IPS-18c (cell line): ENCODE data around the gene LRRC70.

ENCODE experiments used
- H3K4me3 ChIP-seq: 2 replicates; pipeline ENCODE4 v1.7.0; 2013; ENCODE audit warnings: low read depth, mild to moderate bottlenecking, low read length, moderate library complexity; ENCODE audit not compliant: insufficient read depth
- H3K9me3 ChIP-seq: one replicate; pipeline ENCODE4 v1.6.1; 2013; ENCODE audit warnings: mild to moderate bottlenecking, low read length, moderate library complexity; ENCODE audit not compliant: control insufficient read depth, insufficient read depth

Gene LRRC70

DNA sequence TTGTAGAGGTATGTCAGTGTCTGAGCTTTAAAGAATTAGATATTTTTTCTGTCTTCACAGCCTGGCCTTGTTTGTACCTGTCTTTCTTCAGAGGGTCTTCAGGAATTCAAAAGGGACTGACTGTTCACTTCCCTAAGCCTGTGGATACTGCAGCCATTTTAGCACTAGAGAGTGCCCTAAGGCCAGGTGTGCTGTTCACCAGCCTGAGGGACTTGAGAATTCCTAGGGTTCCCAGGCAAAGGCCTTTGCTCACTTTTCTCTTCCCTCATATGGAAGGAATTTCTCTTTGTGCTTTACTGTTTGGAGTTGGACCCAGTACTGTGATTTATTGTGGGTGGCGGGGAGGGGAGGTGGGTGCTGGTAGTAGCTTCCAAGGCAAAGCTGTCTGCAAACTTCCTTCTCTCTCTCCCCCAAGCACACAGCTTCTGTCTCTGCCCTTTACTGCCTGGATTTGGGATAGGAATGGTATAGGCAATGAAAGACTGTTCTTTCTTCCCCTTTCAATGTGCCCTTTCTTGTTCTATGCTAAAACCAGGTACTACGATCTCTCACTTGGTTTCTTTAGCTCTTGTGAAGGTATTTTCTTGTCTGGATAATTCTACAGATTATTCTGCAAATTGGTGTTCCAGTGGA lies 9.7 kb upstream of the LRRC70 start:
- H3K9me3 ChIP-seq = peaks cover 4% of the 10 kb centered on the region
- H3K4me3 ChIP-seq = no peak overlapping the region

DNA sequence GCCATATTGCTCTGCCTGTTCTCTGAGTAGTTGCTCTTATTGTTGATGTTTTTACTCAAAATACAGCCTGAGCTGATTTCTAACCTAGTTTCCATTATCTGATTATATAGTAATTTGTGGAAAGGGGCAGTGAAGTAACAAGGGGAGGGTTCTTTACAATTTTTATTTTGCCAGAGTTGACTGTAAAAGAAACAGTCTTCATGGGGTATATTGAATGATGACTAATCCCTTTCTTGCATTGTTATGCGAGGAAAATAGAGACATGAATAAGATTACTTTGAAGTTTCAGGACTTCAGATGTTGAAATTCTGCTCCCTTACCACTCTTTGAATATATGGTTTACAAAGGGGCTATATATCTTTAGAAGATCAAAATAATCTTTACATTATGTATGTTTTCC lies 9.1 kb upstream of the LRRC70 start:
- peaks cover 4% of the 10 kb centered on the region for H3K9me3 ChIP-seq
- no peak overlapping the region for H3K4me3 ChIP-seq

DNA sequence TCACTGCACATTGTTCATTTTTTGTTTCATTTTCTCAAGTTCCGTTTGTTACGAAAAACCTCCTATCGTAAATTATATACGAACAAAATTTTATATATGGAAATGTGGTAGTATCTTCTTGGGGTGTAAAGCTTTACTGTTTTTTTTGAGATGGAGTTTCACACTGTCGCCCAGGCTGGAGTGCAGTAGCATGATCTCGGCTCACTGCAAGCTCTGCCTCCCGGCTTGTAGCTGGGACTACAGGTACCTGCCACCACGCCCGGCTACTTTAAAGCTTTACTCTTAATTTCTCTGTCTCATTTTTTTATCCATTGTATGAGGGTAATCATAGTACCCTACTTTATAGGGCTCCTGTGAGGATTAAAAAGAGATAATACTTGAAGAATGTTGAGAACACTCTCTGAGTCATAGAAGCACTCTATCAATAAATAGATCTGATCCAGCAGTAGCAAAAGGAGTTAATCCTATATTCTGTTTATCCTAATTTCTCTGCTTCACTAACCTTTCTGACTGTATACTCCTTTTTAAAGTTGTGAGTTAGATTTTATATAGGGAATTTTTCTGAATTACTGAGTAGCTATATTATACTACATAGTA lies 5.6 kb upstream of the LRRC70 start:
- H3K4me3 ChIP-seq = no peak overlapping the region
- H3K9me3 ChIP-seq = no peaks in the 10 kb centered on the region

DNA sequence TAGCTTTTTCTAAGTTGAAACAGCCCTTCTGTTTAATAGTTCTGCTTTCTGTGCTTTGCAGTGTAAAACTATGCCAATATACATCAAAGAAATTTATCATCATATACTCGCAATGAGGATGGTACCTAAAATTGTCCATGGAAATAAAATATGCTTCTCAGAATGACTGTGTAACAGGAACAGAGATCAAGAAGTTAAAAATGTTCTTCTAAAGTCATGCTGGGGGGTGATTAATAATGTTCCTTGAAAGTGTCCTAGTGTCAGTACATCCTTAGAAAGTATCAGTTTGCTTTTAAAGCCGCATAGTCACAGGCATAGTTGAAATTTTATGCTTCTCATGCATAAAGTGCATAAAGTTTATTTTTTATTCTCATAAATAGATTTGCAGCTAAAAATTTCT lies 4.0 kb upstream of the LRRC70 start:
- Histone ChIP-seq H3K4me3 (no peak overlapping the region), H3K9me3 (no peaks in the 10 kb centered on the region)

DNA sequence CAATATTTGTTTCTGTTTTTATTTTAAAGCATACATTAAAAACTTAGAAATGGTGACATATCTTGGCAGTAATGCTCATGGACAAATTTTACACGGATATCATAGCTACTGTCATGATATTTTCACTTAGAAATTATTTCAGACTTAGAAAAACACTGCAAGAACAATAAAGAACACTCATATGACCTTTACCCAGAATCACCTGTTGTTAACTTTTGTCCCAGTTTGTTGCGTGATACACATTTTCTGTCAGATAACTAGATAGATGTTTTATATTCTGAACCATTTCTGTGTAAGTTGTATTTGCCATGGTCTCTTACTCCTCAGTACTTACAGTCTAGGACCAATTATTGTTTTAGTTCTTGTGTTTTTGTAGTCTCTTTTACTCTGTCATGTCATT lies 3.6 kb upstream of the LRRC70 start:
- Histone ChIP-seq H3K4me3 (no peak overlapping the region), H3K9me3 (no peaks in the 10 kb centered on the region)

DNA sequence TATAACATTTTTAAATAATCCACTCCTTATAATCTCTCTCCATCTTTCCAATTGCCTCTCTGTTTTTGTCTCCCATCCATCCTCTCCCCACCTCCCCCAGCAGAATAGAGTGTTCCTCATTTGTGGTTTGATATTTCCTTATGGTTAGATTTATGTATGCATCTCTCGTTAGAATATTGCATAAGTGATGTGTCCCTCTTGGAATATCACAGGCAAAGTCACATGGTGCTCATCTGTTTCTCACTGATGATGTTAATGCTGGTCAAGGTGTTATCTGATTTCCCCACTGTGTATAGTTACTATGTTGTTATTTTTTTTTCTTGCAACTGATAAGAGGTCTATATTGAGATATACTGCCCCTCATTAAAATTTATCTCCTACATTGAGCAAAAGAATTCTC lies 3.1 kb upstream of the LRRC70 start:
- H3K9me3 ChIP-seq = no peaks in the 10 kb centered on the region
- H3K4me3 ChIP-seq = no peak overlapping the region

DNA sequence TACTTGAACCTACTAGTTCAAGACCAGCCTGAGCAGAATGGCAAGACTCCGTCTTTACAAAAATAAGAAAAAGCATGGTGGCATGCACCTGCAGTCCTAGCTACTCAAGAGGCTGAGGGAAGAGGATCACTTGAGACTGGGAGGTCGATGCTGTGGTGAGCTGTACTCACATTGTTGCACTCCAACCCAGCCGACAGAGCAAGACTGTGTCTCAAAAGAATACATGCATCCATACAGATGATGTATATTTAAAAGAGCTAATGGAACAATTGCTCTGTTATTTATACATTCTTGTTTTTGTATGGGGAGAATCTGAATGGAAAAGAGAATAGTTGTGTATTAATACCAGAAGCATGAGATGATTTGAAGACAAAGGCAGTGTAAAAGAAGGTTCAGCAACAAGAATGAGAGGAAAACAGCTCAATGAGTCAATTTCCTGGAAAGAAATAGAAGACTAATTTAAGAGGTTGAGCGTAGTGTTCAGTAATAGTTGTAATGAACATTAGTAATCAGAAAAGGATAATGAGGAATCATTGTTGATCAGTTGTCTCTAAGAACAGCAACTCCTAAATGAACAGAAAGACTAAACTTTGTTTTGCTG lies 1.9 kb upstream of the LRRC70 start:
- no peaks in the 10 kb centered on the region for H3K9me3 ChIP-seq
- no peak overlapping the region for H3K4me3 ChIP-seq

DNA sequence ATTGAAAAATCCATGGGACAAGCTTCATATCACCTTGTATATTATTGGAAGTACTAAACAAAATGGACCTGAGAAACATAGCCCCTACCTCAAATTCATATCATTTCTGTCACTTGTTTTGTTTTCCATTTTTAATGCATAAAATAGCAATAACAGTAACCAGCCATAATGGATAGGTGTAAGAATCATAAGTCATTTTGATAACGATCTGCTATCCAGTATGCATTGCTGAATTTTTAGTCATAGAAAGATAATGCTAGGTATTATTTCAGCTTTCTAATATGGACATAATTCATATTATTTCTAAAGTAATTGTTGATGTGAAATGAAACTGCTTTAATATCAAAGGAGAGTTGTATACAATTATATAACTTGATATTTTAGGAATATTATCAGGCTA lies 1.1 kb upstream of the LRRC70 start:
- no peaks in the 10 kb centered on the region for H3K9me3 ChIP-seq
- no peak overlapping the region for H3K4me3 ChIP-seq

DNA sequence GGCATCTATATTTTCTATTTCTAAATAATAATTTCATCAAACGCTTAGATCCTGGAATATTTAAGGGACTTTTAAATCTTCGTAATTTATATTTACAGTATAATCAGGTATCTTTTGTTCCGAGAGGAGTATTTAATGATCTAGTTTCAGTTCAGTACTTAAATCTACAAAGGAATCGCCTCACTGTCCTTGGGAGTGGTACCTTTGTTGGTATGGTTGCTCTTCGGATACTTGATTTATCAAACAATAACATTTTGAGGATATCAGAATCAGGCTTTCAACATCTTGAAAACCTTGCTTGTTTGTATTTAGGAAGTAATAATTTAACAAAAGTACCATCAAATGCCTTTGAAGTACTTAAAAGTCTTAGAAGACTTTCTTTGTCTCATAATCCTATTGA lies 1.1 kb downstream of the LRRC70 start:
- no peaks in the 10 kb centered on the region for H3K9me3 ChIP-seq
- H3K4me3 ChIP-seq = no peak overlapping the region

DNA sequence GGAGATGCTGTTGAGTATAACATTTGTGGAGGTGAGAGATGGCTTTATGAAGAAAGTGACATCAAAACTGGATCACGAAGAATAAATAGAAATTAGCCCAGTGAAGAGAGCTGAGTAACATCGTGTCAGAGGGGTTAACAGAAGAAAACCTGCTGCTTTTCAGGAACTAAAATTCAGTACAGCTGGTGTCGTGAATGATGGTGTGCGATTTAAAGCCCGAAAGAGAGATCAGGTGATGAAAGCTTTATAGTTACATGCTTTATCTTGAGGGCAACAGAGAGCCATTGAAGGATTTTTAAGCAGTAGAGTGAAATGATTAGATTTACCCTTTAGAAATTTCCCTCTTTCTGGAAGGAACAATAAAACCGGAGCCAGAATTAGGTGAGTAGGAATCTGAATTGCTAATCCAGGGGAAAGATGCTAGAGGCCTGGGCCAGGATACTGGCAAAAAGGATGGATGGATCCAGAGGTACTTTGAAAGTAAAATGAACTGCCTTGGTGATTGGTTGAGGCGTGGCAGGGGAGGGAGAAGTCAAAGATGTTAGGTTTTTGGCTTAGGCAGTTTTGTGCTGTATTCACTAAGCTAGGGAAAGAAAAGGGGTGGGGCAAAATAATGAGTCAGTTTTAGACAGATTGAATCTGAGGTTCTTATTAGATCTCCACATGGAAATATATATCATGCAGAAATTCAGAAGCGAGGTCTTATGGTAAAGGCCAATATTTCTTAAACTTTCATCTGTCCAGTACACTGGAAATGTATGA lies 3.4 kb downstream of the LRRC70 start:
- Histone ChIP-seq H3K4me3 (no peak overlapping the region), H3K9me3 (no peaks in the 10 kb centered on the region)

DNA sequence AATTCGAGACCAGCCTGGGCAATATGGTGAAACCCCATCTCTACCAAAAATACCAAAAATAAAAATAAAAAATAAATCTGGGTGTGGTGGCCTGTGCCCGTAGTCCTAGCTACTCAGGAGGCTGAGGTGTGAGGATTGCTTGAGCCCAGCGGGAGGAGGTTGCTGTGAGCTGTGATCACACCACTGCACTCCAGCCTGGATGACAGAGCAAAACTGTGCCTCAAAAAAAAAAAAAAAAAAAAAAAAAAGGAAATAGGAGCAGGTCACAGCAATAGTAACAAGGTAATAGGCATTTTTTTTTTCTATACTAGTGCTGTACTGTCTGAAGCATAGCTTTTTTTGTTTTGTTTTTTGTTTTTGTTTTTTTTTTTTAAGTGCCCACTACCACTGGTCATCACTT lies 5.8 kb downstream of the LRRC70 start:
- no peaks in the 10 kb centered on the region for H3K9me3 ChIP-seq
- no peak overlapping the region for H3K4me3 ChIP-seq

DNA sequence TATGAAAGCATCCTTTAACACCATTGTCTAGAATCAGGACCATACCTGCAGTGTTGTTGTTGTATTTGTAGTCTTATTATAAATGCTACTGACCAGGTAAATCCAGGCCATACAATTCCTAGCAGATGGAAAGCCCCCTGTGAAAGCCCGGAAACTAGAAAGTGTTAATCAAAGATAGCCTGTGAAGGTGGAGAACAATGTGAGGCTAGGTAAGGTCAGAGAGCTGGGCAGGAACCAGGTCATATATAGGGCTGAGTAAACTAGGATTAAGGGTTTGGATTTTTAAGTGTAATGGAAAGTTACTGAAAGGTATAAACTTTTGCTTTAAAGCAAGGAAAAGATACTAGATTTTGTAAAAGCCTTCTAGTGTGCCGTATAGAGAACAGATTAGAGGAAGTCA lies 6.7 kb downstream of the LRRC70 start:
- no peaks in the 10 kb centered on the region for H3K9me3 ChIP-seq
- H3K4me3 ChIP-seq = no peak overlapping the region

DNA sequence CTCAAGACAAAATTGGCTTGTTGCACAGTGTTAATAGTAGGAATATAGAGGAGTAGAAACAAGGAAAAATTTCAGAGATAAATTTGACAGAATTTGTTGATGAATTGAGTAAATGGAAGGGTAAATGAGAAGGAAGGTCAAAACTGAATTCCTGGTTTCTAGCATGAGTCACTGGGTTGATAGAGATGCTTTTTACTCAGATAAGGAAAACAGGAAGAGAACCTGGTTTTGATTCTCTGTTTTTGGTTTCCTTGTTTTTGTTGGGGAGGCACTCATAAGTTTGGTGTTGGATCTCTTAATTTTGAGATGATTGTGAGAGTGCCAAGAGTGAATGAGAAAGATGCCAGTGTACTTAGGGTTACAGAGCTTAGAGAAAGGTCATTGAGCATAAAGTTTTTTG lies 7.1 kb downstream of the LRRC70 start:
- Histone ChIP-seq H3K9me3 (no peaks in the 10 kb centered on the region), H3K4me3 (no peak overlapping the region)

DNA sequence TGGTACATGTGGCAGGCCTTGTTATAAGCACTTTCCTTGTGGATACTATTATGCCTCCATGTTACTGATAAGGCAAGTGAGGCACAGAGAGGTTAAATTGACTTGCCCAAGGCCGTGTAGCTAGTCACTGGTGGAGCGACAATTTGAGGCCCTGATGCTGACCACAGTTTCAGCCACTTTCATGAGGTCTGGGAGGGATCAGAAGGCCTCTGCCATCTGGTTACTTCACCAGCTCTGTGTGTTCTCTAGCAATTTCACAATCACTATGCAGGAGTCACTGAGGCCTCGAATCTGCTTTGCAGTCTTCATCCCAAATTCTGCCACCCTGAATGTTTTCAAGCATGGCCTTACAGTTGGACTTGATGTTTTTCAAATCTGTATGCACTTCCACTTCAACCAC lies 9.1 kb downstream of the LRRC70 start:
- Histone ChIP-seq H3K4me3 (no peak overlapping the region), H3K9me3 (no peaks in the 10 kb centered on the region)

DNA sequence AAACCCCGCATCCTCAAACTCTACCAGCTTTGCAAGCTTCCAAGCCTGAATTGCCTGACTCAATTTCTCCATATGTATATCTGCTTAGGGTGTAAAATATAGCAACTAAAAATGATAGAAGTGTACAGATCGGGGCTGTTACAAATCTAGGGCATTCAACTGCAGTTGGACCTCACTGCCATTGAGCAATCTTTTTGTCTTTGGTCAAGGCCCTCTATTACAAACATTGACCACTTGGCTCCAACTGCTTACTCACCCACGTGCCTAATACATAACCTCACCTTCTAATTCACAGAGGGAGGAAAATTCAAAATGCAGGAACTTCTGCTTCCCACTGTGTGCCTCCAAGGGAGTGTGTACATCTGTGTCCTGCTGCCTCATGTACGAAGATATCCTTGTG lies 10.0 kb downstream of the LRRC70 start:
- H3K4me3 ChIP-seq = no peak overlapping the region
- H3K9me3 ChIP-seq = no peaks in the 10 kb centered on the region

DNA sequence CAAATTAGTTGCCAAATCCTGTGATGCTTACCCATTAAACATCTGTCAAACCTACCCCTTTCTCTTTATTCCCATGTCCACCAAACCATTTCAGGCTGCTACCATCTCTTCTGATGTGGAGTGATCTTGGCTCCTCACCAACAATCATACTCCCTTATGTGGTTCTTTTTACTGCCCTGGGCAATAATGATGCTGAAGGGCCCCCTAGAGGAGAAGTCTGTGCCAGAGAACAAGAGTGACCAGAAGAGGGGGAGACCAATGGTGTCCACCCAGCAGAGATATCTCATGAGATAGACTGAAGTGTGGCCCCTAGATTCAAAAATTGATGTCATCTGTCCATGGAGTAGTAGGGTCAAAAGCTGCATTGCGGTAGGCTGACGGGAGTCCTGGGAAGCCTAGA lies 10.9 kb downstream of the LRRC70 start:
- no peaks in the 10 kb centered on the region for H3K9me3 ChIP-seq
- H3K4me3 ChIP-seq = no peak overlapping the region

DNA sequence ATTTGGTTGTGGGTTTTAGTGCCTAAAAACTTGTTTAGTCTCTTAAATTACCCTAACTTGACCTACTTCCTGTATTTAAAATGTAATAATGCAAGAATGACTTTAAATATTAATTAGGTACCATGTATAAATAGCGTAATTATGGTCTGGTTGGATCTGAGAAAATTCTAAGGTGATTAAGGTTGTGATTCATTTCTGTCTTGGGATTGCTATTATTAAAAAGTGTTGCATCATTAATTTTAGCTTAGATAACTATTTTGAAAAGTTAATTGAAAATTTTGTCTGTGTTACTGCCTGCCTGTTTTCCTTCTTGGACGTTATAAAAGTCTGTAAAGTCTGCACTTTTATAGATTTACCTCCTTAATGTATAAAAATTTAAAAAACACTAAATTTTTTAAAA lies 11.8 kb downstream of the LRRC70 start:
- H3K4me3 ChIP-seq = no peak overlapping the region
- H3K9me3 ChIP-seq = no peaks in the 10 kb centered on the region

DNA sequence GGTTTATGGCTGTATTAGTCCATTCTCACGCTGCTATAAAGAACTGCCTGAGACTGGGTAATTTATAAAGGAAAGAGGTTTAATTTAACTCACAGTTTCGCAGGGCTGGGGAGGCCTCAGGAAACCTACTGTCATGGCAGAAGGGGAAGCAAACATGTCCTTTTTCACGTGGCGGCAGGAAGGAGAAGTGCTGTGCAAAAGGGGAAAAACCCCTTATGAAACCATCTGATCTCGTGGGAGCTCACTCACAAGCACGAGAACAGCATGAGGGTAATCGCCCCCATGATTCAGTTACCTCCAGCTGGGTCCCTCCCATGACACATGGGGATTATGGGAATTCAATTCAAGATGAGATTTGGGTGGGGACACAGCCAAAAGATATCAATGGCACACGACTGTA lies 13.9 kb downstream of the LRRC70 start:
- H3K4me3 ChIP-seq = no peak overlapping the region
- H3K9me3 ChIP-seq = no peaks in the 10 kb centered on the region
